GM19467 (cell line): ENCODE results near the gene TMEM120A.

Experiments used
- ATAC-seq: cut with Tn5 transposase; IDR thresholded peaks from one replicate; pipeline ENCODE4 v1.9.1; 2021; ENCODE audit warnings: mild to moderate bottlenecking, moderate library complexity; ENCODE audit not compliant: unreplicated experiment

Gene TMEM120A

DNA sequence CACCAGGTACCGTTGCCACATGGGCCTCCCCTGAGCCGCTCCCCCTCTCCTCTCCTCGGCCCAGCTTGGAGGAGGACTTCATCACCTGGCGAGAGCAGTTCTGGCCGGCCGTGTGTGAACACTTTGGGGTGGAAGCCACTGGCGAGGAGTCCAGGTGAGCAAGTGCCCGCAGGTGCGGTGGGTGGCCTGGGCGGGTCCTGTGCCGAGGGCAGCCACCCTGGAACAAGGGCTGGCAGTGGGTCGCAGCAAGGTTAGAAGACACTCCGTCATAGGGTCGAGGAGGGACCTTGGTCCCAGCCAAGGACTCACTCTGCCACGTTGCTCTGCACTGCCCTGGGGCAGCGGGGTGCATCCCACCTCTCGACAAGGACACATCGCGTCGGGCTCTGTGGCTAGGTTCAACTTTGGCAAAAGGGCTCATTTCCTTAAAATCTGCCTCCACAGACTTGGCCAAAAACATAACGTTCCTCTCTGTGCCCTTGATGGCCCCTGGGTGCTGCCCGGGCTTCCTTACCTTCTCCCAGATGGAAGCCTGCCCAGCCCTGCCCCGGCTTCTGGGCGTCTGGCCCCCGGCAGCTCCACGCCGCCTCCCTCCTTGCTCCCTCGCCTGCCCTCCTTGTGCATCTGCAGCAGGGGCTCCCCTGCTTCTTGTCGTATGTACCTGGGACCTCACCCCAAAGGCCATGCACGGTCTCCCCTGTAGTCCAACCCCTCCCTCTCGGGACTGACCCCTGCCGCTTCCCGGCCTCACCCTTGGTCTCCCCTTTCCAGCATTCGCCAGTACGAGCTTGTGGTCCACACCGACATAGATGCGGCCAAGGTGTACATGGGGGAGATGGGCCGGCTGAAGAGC is 12.7 kb downstream of the TMEM120A start:
- no peak for ATAC-seq

DNA sequence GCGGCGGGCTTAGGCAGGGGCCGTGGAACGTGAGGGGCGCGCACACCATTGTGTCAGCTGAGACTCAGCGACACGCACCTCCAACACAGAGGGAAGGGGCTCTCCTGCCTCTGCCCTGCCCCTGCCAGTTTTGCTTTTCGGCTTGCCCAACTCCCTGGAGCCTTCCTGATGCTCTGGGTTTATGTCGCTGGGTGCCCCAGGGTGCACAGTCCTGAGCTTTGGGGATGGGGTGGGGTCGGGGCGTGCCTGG is 13.3 kb downstream of the TMEM120A start:
- ATAC-seq, result no peak

GRCh38 chr7:75980430-75981202 is 13.8 kb downstream of the TMEM120A start:
- ATAC-seq, result no peak

DNA sequence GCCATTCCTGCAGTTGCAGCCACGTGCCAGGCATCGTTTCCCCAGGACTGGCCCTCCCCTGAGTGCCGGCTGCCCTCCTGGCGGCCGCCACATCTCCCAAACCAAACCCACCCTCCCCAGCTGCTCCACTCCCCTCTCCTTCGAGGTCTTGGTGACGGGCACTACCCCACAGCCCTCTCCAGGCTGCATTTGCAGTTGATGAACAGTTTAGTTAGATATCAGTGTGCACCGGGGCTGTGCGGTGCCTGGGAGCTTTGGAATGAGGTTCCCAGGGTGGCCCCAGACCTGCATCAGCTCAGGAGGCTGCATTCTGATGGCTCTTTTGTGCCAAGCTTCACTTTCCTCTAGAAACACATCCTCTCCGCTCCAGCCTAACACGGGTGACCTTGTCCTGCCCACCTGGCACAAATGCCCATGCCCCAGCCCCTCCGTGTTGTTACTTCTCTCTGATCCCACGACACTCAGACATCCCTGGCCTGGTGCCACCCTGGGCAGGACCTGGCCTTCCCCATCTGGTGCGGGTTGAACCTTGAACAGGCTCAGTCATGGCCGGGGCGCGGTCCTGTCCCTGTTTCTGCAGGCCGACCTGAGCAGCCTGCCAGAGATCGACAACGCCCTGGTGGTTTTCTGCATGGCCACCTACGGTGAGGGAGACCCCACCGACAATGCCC is 14.5 kb downstream of the TMEM120A start:
- no peak for ATAC-seq

GRCh38 chr7:75977743-75978142 is 16.7 kb downstream of the TMEM120A start:
- no peak for ATAC-seq

DNA sequence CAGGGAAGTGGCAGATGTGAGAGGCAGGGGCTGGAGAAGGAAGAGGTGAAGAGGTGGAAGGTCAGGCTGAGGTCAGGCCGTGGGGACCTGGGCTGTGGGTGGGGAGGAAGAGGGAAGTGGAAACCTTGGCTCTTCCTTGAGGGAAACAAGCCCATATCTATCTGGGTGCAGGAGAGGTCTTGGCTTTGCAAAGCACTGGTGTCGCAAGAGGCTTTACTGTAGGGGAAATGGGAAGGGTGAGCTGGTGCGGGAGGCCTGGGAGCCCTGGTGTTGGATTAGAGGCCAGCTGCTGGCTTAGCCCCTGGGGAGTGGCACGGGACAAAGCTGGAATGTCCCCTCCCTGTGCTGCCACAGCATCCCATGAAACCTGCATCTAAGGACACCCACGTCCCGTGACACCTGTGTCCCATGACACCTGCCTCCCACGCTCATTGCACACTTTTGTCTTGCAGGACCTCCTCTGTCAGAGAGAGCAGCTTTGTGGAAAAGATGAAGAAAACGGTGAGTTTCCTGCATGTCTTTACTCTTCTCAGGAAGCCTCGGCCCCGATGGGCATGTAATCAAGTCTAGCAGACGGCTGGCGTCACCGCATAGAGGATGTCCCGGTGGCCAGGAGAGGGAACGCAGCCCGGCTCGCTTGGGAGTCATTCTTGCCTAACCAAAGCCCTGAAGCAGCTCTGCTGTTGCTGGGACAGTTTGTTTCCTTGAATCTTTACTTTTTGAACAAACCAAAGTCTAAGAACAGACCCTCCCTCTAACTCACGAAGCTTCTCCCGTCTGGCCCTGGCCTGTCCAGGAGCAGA is 22.2 kb downstream of the TMEM120A start:
- ATAC-seq, result no peak

- no peak for ATAC-seq
Measured at GRCh38 chr7:75971309-75971960, 23.0 kb downstream of the TMEM120A start.

GRCh38 chr7:75969704-75970498 is 24.5 kb downstream of the TMEM120A start:
- ATAC-seq, result no peak

DNA sequence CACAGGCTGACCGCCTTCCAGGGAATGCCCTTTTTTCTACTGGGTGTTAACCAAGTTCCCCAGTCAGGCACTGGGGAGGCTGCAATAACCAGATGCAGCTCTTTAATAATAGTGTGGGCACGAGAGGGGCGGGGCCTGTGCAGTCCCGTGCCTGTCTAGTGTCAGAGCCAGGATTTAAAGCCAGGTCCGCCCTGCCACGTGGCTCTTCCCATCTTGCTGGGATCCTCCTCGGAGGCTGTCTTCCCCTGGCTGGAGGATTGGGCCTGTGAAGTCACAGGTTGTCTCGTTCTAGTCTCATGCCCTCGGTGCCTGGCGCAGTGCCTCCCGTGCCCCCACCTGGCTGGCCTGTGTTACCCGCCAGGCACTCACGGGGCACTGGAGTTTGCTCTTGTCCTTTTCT is 25.2 kb downstream of the TMEM120A start:
- ATAC-seq, result no peak

GRCh38 chr7:75968561-75969001 is 25.8 kb downstream of the TMEM120A start:
- ATAC-seq, result no peak

- no peak for ATAC-seq
Measured at GRCh38 chr7:75968012-75968411, 26.4 kb downstream of the TMEM120A start.

GRCh38 chr7:75967487-75967997 is 26.9 kb downstream of the TMEM120A start:
- ATAC-seq, result no peak

DNA sequence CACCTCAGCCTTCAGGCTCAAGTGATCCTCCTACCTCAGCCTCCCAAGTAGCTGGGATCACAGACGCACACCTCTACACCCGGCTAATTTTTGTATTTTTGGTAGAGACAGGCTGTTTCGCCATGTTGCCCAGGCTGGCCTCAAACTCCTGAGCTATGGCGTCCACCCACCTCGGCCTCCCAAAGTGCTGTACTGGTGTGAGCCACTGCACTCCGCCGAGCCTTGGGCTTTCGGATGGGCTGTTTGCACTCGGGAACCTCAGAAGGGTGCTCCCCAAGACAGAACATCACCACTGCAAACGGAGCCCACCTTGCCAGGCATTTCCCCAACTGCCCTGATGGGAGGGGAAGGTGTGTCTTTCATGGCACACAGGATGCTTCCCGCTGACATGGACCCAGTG is 27.3 kb downstream of the TMEM120A start:
- ATAC-seq, result no peak

- ATAC-seq, result no peak
Measured at GRCh38 chr7:75966190-75966961, 28.0 kb downstream of the TMEM120A start.

DNA sequence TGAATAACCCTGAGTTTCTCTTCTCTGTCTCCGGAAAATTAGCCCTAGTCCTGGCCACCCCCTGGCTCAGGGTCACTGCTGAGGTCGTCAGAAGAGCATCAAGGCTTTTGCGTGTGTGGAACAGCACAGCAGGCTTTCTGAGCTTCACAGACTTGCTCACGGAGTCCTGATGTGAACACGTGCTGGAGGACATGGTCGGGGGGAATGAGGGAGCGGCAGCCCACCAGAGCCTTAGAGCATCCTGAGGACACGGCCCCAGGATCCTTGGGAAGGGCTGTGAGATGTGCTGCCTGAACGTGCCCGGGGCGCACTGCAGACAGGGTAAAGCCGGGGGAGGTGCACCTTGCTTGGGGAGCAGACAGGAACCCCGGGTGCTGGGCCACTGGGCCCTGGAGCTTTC is 28.8 kb downstream of the TMEM120A start:
- ATAC-seq, result no peak

DNA sequence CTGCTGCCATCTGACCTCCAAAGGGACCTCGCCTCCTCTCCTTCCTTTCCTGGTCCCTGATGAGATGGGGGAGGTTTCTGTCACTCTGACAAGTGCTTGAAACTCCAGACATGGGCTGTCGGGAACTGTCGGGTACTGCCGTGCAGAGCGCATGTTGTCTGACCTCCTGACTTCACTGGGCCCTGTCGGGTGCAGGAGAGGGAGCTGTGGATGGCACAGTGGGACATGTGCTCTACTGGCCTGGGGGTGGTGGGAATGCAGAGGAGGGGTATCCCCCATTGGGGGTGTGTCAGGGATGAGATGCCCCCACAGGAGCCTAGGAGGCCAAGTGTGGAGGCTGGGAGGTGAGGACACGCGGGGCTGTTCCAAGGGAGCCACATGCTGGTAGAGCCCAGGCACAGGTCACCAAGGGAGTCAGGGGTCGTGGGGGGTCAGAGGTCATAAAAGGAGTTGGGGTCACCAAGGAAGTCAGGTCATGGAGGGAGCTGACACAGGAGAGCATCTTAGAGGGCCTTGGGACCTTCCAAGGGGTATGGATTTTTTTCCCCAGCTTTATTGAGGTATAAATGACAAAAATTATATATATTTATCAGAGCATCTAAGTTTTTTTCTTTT is 30.9 kb downstream of the TMEM120A start:
- no peak for ATAC-seq

DNA sequence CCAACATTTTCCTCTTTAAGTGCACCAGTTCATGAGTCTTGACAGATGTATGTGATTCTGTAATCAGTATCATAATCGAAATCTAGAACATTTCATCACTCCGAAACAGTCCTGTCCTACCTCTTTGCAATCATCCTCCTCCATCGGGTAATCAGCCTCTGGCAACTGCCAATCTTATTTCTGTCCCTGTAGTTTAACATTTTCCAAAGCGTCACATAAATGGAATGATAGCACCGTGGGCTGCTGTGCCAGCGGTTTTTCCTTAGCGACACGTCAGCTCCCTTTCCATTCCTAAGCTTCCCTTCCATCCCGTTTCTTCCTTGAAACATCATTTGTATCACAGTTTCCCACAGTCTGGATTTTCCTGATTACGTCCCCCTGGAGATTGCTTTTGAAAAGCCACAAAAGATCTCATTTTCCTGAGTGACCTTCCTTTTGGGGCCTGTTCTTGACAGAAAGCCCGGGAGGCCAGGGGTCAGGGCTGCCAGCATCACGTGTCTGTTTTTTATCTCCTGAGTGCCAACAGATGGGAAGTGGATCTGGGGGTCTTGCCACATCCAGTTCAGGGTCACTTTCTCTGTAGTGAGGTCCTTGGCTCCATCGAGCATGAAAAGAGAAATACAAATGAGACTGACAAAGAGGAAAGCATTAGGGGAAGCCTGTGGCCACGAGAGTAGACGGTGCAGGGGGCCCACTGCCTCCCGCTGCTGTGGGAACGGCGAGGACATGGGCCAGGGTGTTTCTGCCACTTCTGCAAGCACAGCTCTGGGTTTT is 31.6 kb downstream of the TMEM120A start:
- no peak for ATAC-seq

GRCh38 chr7:75961218-75961617 is 33.2 kb downstream of the TMEM120A start:
- no peak for ATAC-seq
